ENCODE measurements around the gene FURIN.
"Not testable (repeated sequence)": the region's sequence is repeated elsewhere in the genome, so short reads cannot be mapped to it uniquely, and the experiment has no call there.

FURIN gene

GRCh38 chr15:90870354-90871138, 2.2 kb downstream of the FURIN start:
- DNase-seq (ENCODE audit: low spot score) = no peak

GRCh38 chr15:90871139-90871715, 2.8 kb downstream of the FURIN start:
- DNase-seq (ENCODE audit: low spot score) = peak; percentile 63

- peak; percentile 51 for DNase-seq (ENCODE audit: low spot score)
Measured at GRCh38 chr15:90871716-90872485, 3.5 kb downstream of the FURIN start.

GRCh38 chr15:90872486-90873184, 4.2 kb downstream of the FURIN start:
- peak; percentile 67 for DNase-seq (ENCODE audit: low spot score)

DNA sequence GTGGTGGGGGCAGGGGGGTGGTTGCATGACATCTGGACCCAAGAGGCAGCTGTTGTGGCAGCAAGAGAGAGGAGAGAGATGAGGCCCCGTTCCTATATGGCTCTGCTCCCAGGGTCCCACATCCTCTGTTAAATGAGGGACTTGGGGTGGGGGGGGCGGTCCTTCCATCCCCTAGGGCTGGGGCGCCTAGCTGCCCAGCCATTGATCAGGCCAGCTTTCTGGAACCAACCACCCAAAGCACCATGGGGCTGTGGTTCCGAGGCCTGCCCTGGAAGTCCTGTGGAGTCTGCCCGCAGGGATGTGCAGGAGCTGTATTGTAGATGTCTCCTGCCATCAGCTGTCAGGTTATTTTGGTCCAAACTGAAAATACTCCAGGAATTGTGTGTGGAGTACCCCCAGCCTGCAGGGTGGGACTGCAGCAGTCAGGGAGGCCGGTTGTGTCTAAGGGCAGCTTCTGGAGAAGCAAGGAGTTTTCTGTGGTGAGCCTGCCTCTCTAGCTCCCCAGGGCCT, 5.2 kb downstream of the FURIN start:
- no peak for DNase-seq (ENCODE audit: low spot score)

GRCh38 chr15:90873998-90874605, 5.7 kb downstream of the FURIN start:
- DNase-seq (ENCODE audit: low spot score) = no peak

GRCh38 chr15:90874986-90875385, 6.6 kb downstream of the FURIN start:
- not testable (repeated sequence) for DNase-seq (ENCODE audit: low spot score)

GRCh38 chr15:90875549-90875981, 7.2 kb downstream of the FURIN start:
- DNase-seq (ENCODE audit: low spot score) = no peak

DNA sequence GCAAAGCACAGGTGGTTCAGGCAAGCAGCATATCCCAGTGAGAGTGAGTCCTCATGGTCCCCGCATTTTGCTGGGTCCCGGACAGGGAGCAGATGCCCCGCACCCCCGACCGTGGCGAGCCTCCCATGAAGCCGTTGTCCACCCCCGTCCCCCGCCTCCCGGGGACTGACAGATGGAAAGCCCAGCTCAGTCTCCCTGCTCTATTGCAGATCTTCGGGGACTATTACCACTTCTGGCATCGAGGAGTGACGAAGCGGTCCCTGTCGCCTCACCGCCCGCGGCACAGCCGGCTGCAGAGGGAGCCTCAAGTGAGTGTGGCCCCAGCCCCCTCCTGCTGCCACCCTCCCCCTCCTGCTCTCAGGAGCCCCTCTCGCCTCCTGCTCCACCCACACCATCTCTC, 7.7 kb downstream of the FURIN start:
- no peak for DNase-seq (ENCODE audit: low spot score)

GRCh38 chr15:90876512-90877170, 8.3 kb downstream of the FURIN start:
- DNase-seq (ENCODE audit: low spot score) = no peak

GRCh38 chr15:90877315-90877714, 8.9 kb downstream of the FURIN start:
- DNase-seq (ENCODE audit: low spot score) = no peak

- DNase-seq (ENCODE audit: low spot score) = no peak
Measured at GRCh38 chr15:90877996-90878395, 9.6 kb downstream of the FURIN start.

DNA sequence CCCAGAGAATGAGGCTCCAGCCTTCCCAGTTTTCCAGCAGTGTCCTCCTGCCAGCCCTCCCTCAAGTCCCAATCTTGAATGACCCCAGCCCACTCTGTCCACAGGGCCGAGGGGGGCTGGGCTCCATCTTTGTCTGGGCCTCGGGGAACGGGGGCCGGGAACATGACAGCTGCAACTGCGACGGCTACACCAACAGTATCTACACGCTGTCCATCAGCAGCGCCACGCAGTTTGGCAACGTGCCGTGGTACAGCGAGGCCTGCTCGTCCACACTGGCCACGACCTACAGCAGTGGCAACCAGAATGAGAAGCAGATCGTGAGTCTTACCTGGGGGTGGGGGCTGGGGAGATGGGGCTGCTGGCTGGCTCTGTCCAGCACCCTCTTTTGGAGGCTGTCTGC, 10.3 kb downstream of the FURIN start:
- no peak for DNase-seq (ENCODE audit: low spot score)

DNA sequence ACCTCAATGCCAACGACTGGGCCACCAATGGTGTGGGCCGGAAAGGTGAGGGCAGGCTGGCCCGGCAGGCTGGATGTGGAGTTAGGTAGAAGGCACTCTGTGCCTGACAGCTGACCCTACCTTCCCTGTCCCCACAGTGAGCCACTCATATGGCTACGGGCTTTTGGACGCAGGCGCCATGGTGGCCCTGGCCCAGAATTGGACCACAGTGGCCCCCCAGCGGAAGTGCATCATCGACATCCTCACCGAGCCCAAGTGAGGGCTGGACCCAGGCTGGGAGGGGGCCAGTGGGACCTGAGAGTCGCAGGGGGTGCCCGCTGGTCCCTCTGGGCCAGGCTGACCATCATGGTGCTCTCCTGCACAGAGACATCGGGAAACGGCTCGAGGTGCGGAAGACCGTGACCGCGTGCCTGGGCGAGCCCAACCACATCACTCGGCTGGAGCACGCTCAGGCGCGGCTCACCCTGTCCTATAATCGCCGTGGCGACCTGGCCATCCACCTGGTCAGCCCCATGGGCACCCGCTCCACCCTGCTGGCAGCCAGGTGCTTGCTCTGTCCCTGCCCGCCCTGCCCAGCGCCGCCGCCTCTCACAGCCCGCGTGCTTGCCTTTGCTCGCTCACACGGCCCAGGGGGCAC, 11.5 kb downstream of the FURIN start:
- no peak for DNase-seq (ENCODE audit: low spot score)

GRCh38 chr15:90880381-90881145, 12.2 kb downstream of the FURIN start:
- no peak for DNase-seq (ENCODE audit: low spot score)

DNA sequence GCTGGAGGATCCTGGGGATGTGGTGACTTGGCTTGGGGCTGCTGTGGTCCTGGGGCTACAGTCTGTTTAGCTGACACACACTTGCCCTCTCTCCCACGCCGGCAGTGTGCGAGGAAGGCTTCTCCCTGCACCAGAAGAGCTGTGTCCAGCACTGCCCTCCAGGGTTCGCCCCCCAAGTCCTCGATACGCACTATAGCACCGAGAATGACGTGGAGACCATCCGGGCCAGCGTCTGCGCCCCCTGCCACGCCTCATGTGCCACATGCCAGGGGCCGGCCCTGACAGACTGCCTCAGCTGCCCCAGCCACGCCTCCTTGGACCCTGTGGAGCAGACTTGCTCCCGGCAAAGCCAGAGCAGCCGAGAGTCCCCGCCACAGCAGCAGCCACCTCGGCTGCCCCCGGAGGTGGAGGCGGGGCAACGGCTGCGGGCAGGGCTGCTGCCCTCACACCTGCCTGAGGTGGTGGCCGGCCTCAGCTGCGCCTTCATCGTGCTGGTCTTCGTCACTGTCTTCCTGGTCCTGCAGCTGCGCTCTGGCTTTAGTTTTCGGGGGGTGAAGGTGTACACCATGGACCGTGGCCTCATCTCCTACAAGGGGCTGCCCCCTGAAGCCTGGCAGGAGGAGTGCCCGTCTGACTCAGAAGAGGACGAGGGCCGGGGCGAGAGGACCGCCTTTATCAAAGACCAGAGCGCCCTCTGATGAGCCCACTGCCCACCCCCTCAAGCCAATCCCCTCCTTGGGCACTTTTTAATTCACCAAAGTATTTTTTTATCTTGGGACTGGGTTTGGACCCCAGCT, 13.0 kb downstream of the FURIN start:
- DNase-seq (ENCODE audit: low spot score) = no peak

DNA sequence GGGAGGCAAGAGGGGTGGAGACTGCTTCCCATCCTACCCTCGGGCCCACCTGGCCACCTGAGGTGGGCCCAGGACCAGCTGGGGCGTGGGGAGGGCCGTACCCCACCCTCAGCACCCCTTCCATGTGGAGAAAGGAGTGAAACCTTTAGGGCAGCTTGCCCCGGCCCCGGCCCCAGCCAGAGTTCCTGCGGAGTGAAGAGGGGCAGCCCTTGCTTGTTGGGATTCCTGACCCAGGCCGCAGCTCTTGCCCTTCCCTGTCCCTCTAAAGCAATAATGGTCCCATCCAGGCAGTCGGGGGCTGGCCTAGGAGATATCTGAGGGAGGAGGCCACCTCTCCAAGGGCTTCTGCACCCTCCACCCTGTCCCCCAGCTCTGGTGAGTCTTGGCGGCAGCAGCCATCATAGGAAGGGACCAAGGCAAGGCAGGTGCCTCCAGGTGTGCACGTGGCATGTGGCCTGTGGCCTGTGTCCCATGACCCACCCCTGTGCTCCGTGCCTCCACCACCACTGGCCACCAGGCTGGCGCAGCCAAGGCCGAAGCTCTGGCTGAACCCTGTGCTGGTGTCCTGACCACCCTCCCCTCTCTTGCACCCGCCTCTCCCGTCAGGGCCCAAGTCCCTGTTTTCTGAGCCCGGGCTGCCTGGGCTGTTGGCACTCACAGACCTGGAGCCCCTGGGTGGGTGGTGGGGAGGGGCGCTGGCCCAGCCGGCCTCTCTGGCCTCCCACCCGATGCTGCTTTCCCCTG, 13.8 kb downstream of the FURIN start:
- no peak for DNase-seq (ENCODE audit: low spot score)

DNA sequence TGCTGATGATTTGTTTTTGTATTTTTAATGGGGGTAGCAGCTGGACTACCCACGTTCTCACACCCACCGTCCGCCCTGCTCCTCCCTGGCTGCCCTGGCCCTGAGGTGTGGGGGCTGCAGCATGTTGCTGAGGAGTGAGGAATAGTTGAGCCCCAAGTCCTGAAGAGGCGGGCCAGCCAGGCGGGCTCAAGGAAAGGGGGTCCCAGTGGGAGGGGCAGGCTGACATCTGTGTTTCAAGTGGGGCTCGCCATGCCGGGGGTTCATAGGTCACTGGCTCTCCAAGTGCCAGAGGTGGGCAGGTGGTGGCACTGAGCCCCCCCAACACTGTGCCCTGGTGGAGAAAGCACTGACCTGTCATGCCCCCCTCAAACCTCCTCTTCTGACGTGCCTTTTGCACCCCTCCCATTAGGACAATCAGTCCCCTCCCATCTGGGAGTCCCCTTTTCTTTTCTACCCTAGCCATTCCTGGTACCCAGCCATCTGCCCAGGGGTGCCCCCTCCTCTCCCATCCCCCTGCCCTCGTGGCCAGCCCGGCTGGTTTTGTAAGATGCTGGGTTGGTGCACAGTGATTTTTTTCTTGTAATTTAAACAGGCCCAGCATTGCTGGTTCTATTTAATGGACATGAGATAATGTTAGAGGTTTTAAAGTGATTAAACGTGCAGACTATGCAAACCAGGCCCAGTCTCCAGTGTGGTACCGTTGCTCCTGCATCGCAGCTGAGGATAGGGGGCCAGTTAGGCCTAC, 14.6 kb downstream of the FURIN start:
- DNase-seq (ENCODE audit: low spot score) = no peak
